Measurements from ENCODE around the gene SPACA6. TPM values are rescaled to one million over a fixed set of nuclear protein-coding genes. Genes with fewer than 3 reads are reported as not detected.
A peak's percentile ranks its signal among the peaks of the same experiment; 100 is the strongest.
"Not testable (repeated sequence)": the region's sequence is repeated elsewhere in the genome, so short reads cannot be mapped to it uniquely, and the experiment has no call there.

SPACA6 gene, protein sequence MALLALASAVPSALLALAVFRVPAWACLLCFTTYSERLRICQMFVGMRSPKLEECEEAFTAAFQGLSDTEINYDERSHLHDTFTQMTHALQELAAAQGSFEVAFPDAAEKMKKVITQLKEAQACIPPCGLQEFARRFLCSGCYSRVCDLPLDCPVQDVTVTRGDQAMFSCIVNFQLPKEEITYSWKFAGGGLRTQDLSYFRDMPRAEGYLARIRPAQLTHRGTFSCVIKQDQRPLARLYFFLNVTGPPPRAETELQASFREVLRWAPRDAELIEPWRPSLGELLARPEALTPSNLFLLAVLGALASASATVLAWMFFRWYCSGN
- total RNA-seq (2013) = 6.3 TPM
- 1 to 10 TPM in 2 of 3 donors, under 1 TPM in 1; 0.99 to 5.1 (median 2.4) TPM for polyA plus RNA-seq
- polyA minus RNA-seq = 4.6 and 7.4 TPM in 2 replicates
- total RNA-seq = 1.4 to 11.2 (median 2.1) reads per million in 11 experiments

GRCh38 chr19:51693260-51693659 is at the start of gene SPACA6:
SPACA6 (plus strand) TSS chr19:51693330; CDS start chr19:51693527, 197 bp downstream.
- Histone ChIP-seq H3K4me3 (replicated peaks in 1 of 3; ENCODE audit: low read depth in 2 of 3, low read length in 3 of 3) (no peak within 1 kb of the TSS), H3K36me3 (replicated peaks in 1 of 2; ENCODE audit: control insufficient read depth in 1 of 2, insufficient read depth in 2 of 2, low read length in 2 of 2) (no peaks in the 10 kb centered on the region), H2AFZ (ENCODE audit: insufficient read depth, low read depth, low read length, poor library complexity, severe bottlenecking) (no peak within 1 kb of the TSS), H3K4me2 (replicated peaks; ENCODE audit: extremely low read depth, low read length, poor library complexity, severe bottlenecking) (no peak within 1 kb of the TSS), H4K20me1 (ENCODE audit: insufficient read depth, low read length) (no peaks in the 10 kb centered on the region), H3K79me2 (ENCODE audit: insufficient read depth, low read length) (no peaks in the 10 kb centered on the region), H3K4me1 (ENCODE audit: control insufficient read depth in 1 of 2, insufficient read depth in 2 of 2, low read length in 2 of 2) (peaks cover 23 to 29% of the 10 kb centered on the region in 2 donors), H3K27ac (ENCODE audit: low read depth in 1 of 2, low read length in 2 of 2) (no peak within 1 kb of the TSS), H3K9ac (ENCODE audit: insufficient read depth, low read length, poor library complexity, severe bottlenecking) (no peak within 1 kb of the TSS), H3K9me3 (replicated peaks in 1 of 2; ENCODE audit: control insufficient read depth in 1 of 2, insufficient read depth in 1 of 2, low read length in 2 of 2) (peaks cover 0 to under 1% of the 10 kb centered on the region in 2 donors), H3K27me3 (ENCODE audit: control insufficient read depth in 2 of 2, insufficient read depth in 2 of 2, low read length in 2 of 2) (peaks cover 13 to 63% of the 10 kb centered on the region in 2 donors)
- intact Hi-C loops (cut with micrococcal nuclease) = loop anchor here in 1 of 2 donors (5.0 kb wide), 1 partner anchor 34 kb away; no protein-coding TSS in a partner anchor
- TF ChIP-seq CTCF (IDR thresholded peaks at IDR 0.05) = no peak
- DNase-seq = no peak
- H3K4me3 Mint-ChIP-seq = peak within 1 kb of the TSS; percentile 17 to 61
- H3K36me3 Mint-ChIP-seq = peaks cover 3 to 7% of the 10 kb centered on the region in 2 donors
- H3K9me3 Mint-ChIP-seq = peaks cover 0 to 11% (median 4%) of the 10 kb centered on the region in 7 donors
- 97% methylated on average over 7 of the region's 8 CpGs for WGBS (ENCODE audit: insufficient coverage)
- peak within 1 kb of the TSS in 2 of 7 donors; percentile 3 to 55 for H3K27ac Mint-ChIP-seq
- H3K4me1 Mint-ChIP-seq = peaks cover 21% of the 10 kb centered on the region
- H3K27me3 Mint-ChIP-seq (ENCODE audit: low read depth in 3 of 3) = peaks cover 50 to 72% (median 68%) of the 10 kb centered on the region in 3 donors

DNA sequence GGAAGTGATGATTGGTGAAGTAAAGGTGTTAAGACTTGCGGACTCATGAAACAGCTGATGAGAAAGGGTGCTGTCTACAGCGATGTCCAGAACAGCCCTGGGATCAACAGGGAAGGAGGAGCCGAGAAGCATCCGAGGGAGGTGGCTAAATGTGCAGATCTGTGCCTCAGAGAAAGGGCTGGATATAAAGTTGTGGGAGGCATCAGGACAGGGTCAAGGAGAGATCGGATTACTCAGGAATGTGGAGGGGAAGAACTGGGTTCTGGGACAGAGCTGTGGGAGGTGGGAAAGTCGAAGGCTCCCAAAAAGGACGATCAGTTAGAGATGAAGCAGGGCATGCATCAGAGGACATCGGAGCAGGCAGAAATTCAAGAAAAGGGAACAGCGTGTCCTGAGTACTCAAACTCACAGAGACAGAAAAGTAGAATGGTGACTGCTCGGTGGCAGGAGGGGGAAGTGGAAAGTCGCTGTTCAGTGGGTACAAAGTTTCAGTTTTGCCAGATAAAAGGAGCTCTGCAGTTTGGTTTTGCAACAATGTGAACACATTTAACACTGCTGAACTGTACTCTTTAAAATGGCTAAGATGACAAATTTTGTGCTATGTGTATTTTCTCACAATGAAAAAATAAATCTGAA is 48.4 kb upstream of the SPACA6 start:
- intact Hi-C loops (cut with micrococcal nuclease) = no loop called here
- Histone ChIP-seq H3K4me1 (ENCODE audit: control insufficient read depth in 1 of 2, insufficient read depth in 2 of 2, low read length in 2 of 2) (peaks cover 66 to 68% of the 10 kb centered on the region in 2 donors), H4K20me1 (ENCODE audit: insufficient read depth, low read length) (peaks cover 52% of the 10 kb centered on the region), H3K4me2 (replicated peaks; ENCODE audit: extremely low read depth, low read length, poor library complexity, severe bottlenecking) (peak overlapping the region; percentile 84), H3K79me2 (ENCODE audit: insufficient read depth, low read length) (peaks cover 58% of the 10 kb centered on the region), H3K9ac (ENCODE audit: insufficient read depth, low read length, poor library complexity, severe bottlenecking) (peak overlapping the region; percentile 53), H3K36me3 (replicated peaks in 1 of 2; ENCODE audit: control insufficient read depth in 1 of 2, insufficient read depth in 2 of 2, low read length in 2 of 2) (peaks cover 31 to 42% of the 10 kb centered on the region in 2 donors), H3K9me3 (replicated peaks in 1 of 2; ENCODE audit: control insufficient read depth in 1 of 2, insufficient read depth in 1 of 2, low read length in 2 of 2) (no peaks in the 10 kb centered on the region), H3K4me3 (replicated peaks in 1 of 3; ENCODE audit: low read depth in 2 of 3, low read length in 3 of 3) (peak overlapping the region; percentile 46 to 81 (median 78)), H2AFZ (ENCODE audit: insufficient read depth, low read depth, low read length, poor library complexity, severe bottlenecking) (no peak overlapping the region), H3K27me3 (ENCODE audit: control insufficient read depth in 2 of 2, insufficient read depth in 2 of 2, low read length in 2 of 2) (no peaks in the 10 kb centered on the region), H3K27ac (ENCODE audit: low read depth in 1 of 2, low read length in 2 of 2) (peak overlapping the region; percentile 76 to 79)
- peaks cover 49 to 61% of the 10 kb centered on the region in 2 donors for H3K36me3 Mint-ChIP-seq
- peak overlapping the region; percentile 88 to 95 (median 90) for H3K27ac Mint-ChIP-seq
- WGBS (ENCODE audit: insufficient coverage) = 48% methylated on average over 10 of the region's 11 CpGs
- peaks cover 0 to 7% (median 6%) of the 10 kb centered on the region in 3 donors for H3K27me3 Mint-ChIP-seq (ENCODE audit: low read depth in 3 of 3)
- no peaks in the 10 kb centered on the region for H3K9me3 Mint-ChIP-seq
- peaks cover 82% of the 10 kb centered on the region for H3K4me1 Mint-ChIP-seq
- DNase-seq = peak in 1 of 3 donors; percentile 54
- H3K4me3 Mint-ChIP-seq = peak overlapping the region; percentile 82 to 99
- TF ChIP-seq CTCF (IDR thresholded peaks at IDR 0.05) = no peak

GRCh38 chr19:51646730-51647129 is 46.4 kb upstream of the SPACA6 start, which contains the start of gene SIGLEC14:
SIGLEC14 (minus strand) TSS chr19:51646825; CDS start chr19:51646759, 66 bp downstream.
- H3K4me3 Mint-ChIP-seq = peak within 1 kb of the TSS; percentile 82 to 99
- H3K27me3 ChIP-seq (ENCODE audit: control insufficient read depth in 2 of 2, insufficient read depth in 2 of 2, low read length in 2 of 2); H2AFZ ChIP-seq (ENCODE audit: insufficient read depth, low read depth, low read length, poor library complexity, severe bottlenecking); H3K27me3 Mint-ChIP-seq (ENCODE audit: low read depth in 3 of 3); intact Hi-C loops (cut with micrococcal nuclease); H3K9me3 Mint-ChIP-seq; H3K9me3 ChIP-seq (replicated peaks in 1 of 2; ENCODE audit: control insufficient read depth in 1 of 2, insufficient read depth in 1 of 2, low read length in 2 of 2): not testable (repeated sequence)
- 0% methylated on average over 2 of the region's 10 CpGs for WGBS (ENCODE audit: insufficient coverage)
- H4K20me1 ChIP-seq (ENCODE audit: insufficient read depth, low read length) = peaks cover 32% of the 10 kb centered on the region
- peaks cover 41% of the 10 kb centered on the region for H3K79me2 ChIP-seq (ENCODE audit: insufficient read depth, low read length)
- peaks cover 83% of the 10 kb centered on the region for H3K4me1 Mint-ChIP-seq
- peak within 1 kb of the TSS; percentile 84 for H3K4me2 ChIP-seq (replicated peaks; ENCODE audit: extremely low read depth, low read length, poor library complexity, severe bottlenecking)
- H3K27ac ChIP-seq (ENCODE audit: low read depth in 1 of 2, low read length in 2 of 2) = peak within 1 kb of the TSS; percentile 79 to 91
- H3K4me1 ChIP-seq (ENCODE audit: control insufficient read depth in 1 of 2, insufficient read depth in 2 of 2, low read length in 2 of 2) = peaks cover 78 to 79% of the 10 kb centered on the region in 2 donors
- H3K9ac ChIP-seq (ENCODE audit: insufficient read depth, low read length, poor library complexity, severe bottlenecking) = peak within 1 kb of the TSS; percentile 53
- peak within 1 kb of the TSS; percentile 91 to 98 (median 94) for H3K27ac Mint-ChIP-seq
- H3K36me3 Mint-ChIP-seq = peaks cover 29 to 42% of the 10 kb centered on the region in 2 donors
- peak within 1 kb of the TSS; percentile 46 to 81 (median 78) for H3K4me3 ChIP-seq (replicated peaks in 1 of 3; ENCODE audit: low read depth in 2 of 3, low read length in 3 of 3)
- peaks cover 20 to 27% of the 10 kb centered on the region in 2 donors for H3K36me3 ChIP-seq (replicated peaks in 1 of 2; ENCODE audit: control insufficient read depth in 1 of 2, insufficient read depth in 2 of 2, low read length in 2 of 2)
- peak in 2 of 3 donors; percentile 53 to 64 for DNase-seq
